NCI-H1930 (cell line): ENCODE data around the gene ARAP1.

ENCODE experiments used
- DNase-seq, 2 experiments: peaks; one replicate each; lab custom pipeline; 2025; lab: John Stamatoyannopoulos, UW

ARAP1 gene

GRCh38 chr11:72779495-72780128 is 27.4 kb upstream of the ARAP1 start:
- DNase-seq: no peak

DNA sequence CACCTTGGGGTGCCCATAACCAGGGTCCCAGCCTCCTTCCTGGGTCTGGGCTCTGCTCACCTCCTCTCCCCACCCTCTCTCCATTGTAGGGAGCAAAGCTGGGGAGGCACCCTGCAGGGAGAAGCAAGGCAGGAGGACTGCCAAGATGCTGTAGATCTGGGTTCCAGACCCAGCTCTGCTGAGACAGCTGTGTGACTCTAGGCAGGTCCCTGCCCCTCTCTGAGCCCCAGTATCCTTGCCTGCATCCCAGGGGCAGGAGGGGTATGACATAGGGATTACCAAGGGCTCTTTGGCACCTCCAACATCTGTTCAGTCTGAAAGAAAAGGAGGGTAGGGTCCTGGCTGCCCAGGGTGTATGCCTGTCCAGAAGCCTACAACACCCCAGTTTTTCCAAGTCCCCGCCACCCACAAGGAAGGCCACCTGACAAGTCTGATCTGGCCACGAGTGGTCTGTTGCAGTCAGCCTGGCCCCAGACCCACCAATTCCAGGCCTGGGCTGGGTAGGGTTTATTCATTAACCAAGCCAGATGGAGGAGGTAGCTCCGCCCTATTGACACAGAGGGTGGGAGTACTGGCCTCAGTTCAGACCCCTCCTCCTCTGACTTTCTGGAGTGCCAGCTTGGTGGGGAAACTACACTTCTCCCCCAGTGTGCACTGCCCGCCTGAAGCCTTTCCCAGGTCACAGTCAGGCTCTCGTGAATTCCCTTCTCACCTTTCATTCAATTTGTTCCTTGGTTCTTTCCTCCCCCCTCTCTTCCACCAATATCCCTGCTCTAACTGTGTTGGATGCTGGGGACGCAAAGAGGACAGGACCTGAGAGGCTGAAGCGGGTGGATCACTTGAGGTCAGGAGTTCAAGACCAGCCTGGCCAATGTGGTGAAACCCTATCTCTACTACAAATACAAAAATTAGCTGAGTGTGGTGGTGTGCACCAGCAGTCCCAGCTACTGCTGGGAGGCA is 26.6 kb upstream of the ARAP1 start:
- no peak for DNase-seq

GRCh38 chr11:72777755-72778278 is 25.6 kb upstream of the ARAP1 start:
- no peak for DNase-seq

DNA sequence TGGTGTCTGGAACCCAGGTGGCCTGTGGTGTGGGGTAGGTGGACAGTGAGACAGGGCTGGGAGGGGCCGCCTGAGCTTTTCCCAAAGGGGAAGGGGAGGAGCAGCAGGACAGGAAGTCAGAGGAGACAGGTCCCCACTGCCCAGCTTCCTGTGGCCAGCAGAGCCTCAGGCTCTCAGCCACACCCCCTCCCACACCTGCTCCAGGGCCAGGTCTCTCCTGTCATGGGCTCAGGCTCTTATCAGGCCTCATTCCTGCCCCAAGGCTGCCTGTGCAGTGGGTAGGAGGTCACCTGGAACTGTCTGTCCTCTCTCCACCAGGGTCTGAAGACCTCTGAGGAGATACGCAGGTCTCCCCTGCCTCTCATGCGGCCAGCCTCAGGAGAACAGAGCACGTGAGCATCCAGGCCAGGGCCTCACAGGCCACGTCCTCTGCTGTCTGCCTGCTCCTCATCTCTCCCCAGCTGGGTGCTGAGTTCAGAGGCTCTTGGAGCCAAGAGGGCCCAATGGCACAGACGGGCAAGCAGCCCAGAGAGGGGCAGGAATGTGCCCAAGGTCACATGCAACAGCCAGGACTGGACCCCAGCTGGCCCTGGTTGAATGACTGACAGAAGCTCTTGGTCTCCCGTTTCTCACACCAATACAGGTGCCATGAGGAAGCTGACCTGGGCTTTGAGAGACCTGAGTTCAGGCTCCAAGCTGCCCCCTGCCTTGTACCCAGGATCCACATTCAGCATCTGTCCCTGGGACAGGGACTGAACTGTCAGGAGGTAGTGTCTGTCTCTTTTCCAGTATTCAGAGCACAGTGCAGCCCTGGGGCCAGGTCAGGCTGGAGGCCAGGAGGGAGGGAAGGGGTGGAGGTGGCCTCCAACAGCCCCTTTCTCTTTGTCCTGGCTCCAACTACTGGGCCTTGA is 24.9 kb upstream of the ARAP1 start:
- DNase-seq: no peak

- DNase-seq: no peak
Observed at GRCh38 chr11:72776117-72776843, 24.1 kb upstream of the ARAP1 start.

DNA sequence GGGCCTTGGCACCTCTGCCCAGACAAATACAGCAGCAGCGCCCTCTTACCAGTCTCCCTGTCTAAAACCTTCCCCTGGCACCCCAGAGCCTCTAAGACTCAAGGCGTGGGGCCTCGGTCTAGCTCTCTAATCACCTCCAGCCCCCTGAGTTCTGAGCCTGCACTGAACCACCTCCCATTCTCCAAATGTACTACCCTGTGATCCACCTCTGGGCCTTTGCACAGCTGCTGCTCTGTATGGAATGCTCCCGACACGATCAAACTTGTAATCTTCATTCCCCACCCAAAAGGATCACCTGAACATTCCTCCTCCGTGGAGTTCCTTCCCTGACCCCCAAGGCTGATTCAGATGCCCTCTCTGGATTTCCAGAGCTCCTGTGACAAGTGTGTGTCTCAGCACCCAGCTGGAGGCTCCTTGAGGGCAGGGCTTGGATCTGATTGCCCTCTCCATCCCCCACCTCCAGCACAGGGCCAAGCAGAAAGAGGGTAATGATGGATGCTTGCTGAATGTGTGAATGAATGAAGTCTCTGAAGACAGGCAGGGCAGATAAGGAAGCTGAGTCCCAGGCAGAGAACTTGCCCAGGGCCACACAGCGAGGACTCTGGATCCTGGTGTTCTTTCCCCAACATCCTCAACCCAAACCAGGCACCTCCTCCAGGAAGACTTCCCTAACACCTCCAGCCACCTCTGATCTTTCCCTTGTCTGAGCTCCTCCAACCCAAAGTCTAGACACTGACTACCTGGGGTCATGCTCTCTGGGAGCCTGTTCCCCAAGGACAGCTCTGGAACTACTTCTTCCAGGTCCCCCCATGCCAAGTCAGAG is 23.3 kb upstream of the ARAP1 start:
- DNase-seq: no peak

GRCh38 chr11:72774499-72774898 is 22.3 kb upstream of the ARAP1 start:
- no peak for DNase-seq

DNA sequence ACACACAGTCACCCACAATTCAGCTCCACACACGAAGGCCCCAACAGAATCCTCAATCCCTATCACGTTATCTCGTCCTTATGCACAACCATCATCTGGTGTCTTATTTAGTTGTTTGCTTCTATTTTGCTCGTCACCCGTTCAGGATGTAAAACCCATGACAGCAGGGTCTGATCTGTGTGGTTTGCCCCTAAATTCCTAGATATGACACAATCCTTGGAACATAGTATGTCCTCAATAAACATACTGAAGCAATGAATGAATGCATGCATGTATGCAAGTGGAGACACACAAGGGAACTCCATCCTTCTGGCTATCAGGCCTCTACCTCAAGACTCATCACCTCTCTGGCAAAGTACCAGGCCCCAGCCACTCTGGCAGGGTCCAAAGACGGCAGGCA is 21.5 kb upstream of the ARAP1 start:
- DNase-seq: no peak

- DNase-seq: no peak
Observed at GRCh38 chr11:72773291-72773690, 21.1 kb upstream of the ARAP1 start.

GRCh38 chr11:72772059-72772458 is 19.9 kb upstream of the ARAP1 start:
- no peak for DNase-seq

- DNase-seq: no peak
Observed at GRCh38 chr11:72771507-72771906, 19.3 kb upstream of the ARAP1 start.

DNA sequence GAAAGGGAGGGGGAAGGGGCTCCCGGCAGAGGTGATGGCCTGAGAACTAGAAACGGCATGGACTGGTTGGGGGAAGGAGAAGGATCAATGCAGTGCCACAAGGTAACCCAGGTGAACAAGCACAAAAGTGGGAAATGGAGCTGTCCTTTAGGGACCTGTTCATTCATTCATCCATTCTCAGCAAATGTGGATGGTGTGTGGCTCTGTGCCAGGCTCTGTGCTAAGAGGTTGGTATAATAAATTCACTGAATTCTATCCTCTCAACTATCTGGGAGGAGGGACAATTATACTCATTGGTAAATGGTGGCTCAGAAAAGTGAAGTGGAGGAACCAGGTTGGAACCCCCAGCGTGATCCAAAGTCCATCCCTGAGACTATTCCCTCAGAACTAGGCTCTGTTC is 18.6 kb upstream of the ARAP1 start:
- DNase-seq: no peak

DNA sequence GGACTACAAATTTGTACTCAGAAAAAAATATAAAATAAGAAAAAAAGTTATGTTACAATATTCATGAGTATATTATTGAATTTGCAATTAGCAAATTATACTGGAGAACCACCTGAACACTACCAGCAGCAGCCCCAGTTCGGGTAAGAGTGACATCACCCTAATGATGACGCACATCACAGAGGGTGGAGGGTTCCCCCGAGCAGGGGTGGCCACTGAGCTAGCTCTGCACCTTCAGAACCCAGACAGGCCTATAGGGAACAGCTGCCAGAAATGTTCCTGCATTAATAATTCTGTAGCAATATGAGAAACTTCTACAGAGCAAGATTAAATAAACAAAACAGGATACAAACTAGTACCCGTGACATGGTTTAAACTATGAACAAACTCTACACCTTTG is 17.5 kb upstream of the ARAP1 start:
- no peak for DNase-seq

- no peak for DNase-seq
Observed at GRCh38 chr11:72768581-72768980, 16.4 kb upstream of the ARAP1 start.

DNA sequence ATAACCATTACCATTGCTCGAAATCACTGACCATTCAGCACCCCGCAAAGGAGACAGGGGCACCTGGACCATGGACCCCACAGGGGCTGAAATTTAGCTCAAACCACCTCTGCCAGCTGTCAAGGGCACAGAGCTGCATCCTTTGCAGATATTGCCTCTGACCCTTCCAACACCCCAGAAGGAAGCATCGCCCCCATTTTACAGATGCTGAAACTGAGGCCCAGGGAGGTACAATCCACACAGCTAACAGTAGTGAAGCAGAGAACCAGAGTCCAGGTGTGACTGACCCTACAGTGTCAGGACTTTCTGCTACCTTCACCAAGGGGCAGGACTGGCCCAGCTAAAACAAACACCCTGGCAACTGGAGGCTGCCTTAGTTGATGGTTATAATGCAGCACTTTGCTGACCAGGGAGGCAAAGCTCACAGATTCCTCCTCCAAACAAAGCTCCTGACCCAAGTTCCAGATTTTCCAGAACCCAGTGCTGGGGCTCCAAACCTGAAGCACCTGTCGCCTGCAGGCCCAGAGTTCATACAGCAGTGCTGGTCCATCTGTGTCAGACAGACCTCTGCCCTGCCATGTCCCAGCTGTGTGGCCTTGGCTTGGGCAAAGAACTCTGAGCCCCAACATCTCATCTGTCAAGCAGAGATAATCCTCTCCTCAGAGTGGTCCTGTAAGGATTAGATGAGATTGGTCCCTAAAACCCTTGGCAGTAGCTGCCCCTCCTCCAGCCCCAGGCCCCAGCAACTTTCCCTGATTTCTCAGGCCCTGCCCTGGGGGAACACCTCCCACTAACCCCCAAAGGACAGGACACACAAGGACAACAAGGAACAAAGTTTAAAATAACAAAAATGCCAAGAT is 15.2 kb upstream of the ARAP1 start:
- no peak for DNase-seq

GRCh38 chr11:72766152-72766902 is 14.1 kb upstream of the ARAP1 start:
- DNase-seq: no peak

- DNase-seq: no peak
Observed at GRCh38 chr11:72764503-72764902, 12.3 kb upstream of the ARAP1 start.

GRCh38 chr11:72763823-72764222 is 11.6 kb upstream of the ARAP1 start:
- DNase-seq: no peak
